ENCODE results near the gene E2F3.

GRCh38 chr6:20476501-20477043 lies 74.9 kb downstream of the E2F3 start:
- TF ChIP-seq POLR2A (IDR thresholded peaks at IDR 0.05; ENCODE audit: low read length), result no peak
- TF ChIP-seq, protein P1, sequence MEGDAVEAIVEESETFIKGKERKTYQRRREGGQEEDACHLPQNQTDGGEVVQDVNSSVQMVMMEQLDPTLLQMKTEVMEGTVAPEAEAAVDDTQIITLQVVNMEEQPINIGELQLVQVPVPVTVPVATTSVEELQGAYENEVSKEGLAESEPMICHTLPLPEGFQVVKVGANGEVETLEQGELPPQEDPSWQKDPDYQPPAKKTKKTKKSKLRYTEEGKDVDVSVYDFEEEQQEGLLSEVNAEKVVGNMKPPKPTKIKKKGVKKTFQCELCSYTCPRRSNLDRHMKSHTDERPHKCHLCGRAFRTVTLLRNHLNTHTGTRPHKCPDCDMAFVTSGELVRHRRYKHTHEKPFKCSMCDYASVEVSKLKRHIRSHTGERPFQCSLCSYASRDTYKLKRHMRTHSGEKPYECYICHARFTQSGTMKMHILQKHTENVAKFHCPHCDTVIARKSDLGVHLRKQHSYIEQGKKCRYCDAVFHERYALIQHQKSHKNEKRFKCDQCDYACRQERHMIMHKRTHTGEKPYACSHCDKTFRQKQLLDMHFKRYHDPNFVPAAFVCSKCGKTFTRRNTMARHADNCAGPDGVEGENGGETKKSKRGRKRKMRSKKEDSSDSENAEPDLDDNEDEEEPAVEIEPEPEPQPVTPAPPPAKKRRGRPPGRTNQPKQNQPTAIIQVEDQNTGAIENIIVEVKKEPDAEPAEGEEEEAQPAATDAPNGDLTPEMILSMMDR (IDR thresholded peaks at IDR 0.05), result no peak
- TF ChIP-seq MAFK (IDR thresholded peaks at IDR 0.05; ENCODE audit: partially characterized antibody), result no peak
- no peak for TF ChIP-seq RFX5 (IDR thresholded peaks at IDR 0.05)
- TF ChIP-seq EP300 (IDR thresholded peaks at IDR 0.05), result no peak
- TF ChIP-seq HMGXB4 (CRISPR knock-in tag; IDR thresholded peaks at IDR 0.05; ENCODE audit: borderline replicate concordance), result no peak
- no peak for TF ChIP-seq RAD21 (conservative IDR thresholded peaks at IDR 0.05 in 1 of 2, IDR thresholded peaks at IDR 0.05 in 1 of 2)
- no peak for TF ChIP-seq ELK1 (IDR thresholded peaks at IDR 0.05; ENCODE audit: low read depth, low read length)
- TF ChIP-seq, protein P2, sequence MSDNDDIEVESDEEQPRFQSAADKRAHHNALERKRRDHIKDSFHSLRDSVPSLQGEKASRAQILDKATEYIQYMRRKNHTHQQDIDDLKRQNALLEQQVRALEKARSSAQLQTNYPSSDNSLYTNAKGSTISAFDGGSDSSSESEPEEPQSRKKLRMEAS (IDR thresholded peaks at IDR 0.05), result no peak
- TF ChIP-seq CBX2 (IDR thresholded peaks at IDR 0.05; ENCODE audit: borderline replicate concordance, low read depth), result no peak
- no peak for TF ChIP-seq CBX8 (IDR thresholded peaks at IDR 0.05)

Data from A549 (cell line).